ENCODE measurements around the gene DNPH1.
A peak's percentile ranks its signal among the peaks of the same experiment; 100 is the strongest.

The DNPH1 gene

GRCh38 chr6:43265564-43265963 is 36.3 kb upstream of the DNPH1 start:
- H3K9ac ChIP-seq (ENCODE audit: low read length): no peak overlapping the region
- H2AFZ ChIP-seq (ENCODE audit: low read length): no peak overlapping the region
- no peak overlapping the region for H3K27ac ChIP-seq (ENCODE audit: low read depth, low read length, poor library complexity, severe bottlenecking)
- no peak overlapping the region for H3K4me3 ChIP-seq (ENCODE audit: low read depth, low read length, poor library complexity, severe bottlenecking)
- 0 out of 2 replicates have a peak, but pooled peaks cover 6% of the 10 kb centered on the region for H3K27me3 ChIP-seq (ENCODE audit: insufficient read depth, low read length)
- H3K9me2 ChIP-seq (ENCODE audit: low read depth, low read length): no peaks in the 10 kb centered on the region
- TF ChIP-seq CTCF (IDR thresholded peaks at IDR 0.05; ENCODE audit: low read length): no peak
- TF ChIP-seq EZH2 (IDR thresholded peaks at IDR 0.05; ENCODE audit: borderline replicate concordance, low read length): no peak
- H3F3A ChIP-seq (ENCODE audit: insufficient read depth, low read length): no peaks in the 10 kb centered on the region
- no peak overlapping the region for H3K4me2 ChIP-seq (ENCODE audit: low read length)
- no peaks in the 10 kb centered on the region for H3K36me3 ChIP-seq (ENCODE audit: insufficient read depth, low read length)
- H3K9me3 ChIP-seq (ENCODE audit: low read length): no peaks in the 10 kb centered on the region
- H3K79me2 ChIP-seq (ENCODE audit: insufficient read depth, low read length): no peaks in the 10 kb centered on the region
- peaks cover 16% of the 10 kb centered on the region for H3K4me1 ChIP-seq (ENCODE audit: insufficient read depth, low read length, severe bottlenecking)
- H4K20me1 ChIP-seq (ENCODE audit: insufficient read depth, low read length): no peaks in the 10 kb centered on the region

GRCh38 chr6:43264599-43265145 is 35.4 kb upstream of the DNPH1 start:
- TF ChIP-seq CTCF (IDR thresholded peaks at IDR 0.05; ENCODE audit: low read length) (no peak), EZH2 (IDR thresholded peaks at IDR 0.05; ENCODE audit: borderline replicate concordance, low read length) (no peak)
- no peaks in the 10 kb centered on the region for H3K9me2 ChIP-seq (ENCODE audit: low read depth, low read length)
- no peak overlapping the region for H3K4me3 ChIP-seq (ENCODE audit: low read depth, low read length, poor library complexity, severe bottlenecking)
- H2AFZ ChIP-seq (ENCODE audit: low read length): no peak overlapping the region
- H3K27ac ChIP-seq (ENCODE audit: low read depth, low read length, poor library complexity, severe bottlenecking): no peak overlapping the region
- no peak overlapping the region for H3K9ac ChIP-seq (ENCODE audit: low read length)
- no peaks in the 10 kb centered on the region for H3K36me3 ChIP-seq (ENCODE audit: insufficient read depth, low read length)
- H4K20me1 ChIP-seq (ENCODE audit: insufficient read depth, low read length): no peaks in the 10 kb centered on the region
- no peaks in the 10 kb centered on the region for H3F3A ChIP-seq (ENCODE audit: insufficient read depth, low read length)
- no peaks in the 10 kb centered on the region for H3K79me2 ChIP-seq (ENCODE audit: insufficient read depth, low read length)
- H3K4me1 ChIP-seq (ENCODE audit: insufficient read depth, low read length, severe bottlenecking): peaks cover 7% of the 10 kb centered on the region
- H3K4me2 ChIP-seq (ENCODE audit: low read length): no peak overlapping the region
- no peaks in the 10 kb centered on the region for H3K9me3 ChIP-seq (ENCODE audit: low read length)
- 0 out of 2 replicates have a peak, but pooled peaks cover 6% of the 10 kb centered on the region for H3K27me3 ChIP-seq (ENCODE audit: insufficient read depth, low read length)

- Histone ChIP-seq H3K4me1 (ENCODE audit: insufficient read depth, low read length, severe bottlenecking) (no peaks in the 10 kb centered on the region), H3K9me2 (ENCODE audit: low read depth, low read length) (no peaks in the 10 kb centered on the region), H3F3A (ENCODE audit: insufficient read depth, low read length) (no peaks in the 10 kb centered on the region), H3K4me2 (ENCODE audit: low read length) (no peak overlapping the region), H2AFZ (ENCODE audit: low read length) (no peak overlapping the region), H4K20me1 (ENCODE audit: insufficient read depth, low read length) (no peaks in the 10 kb centered on the region), H3K79me2 (ENCODE audit: insufficient read depth, low read length) (no peaks in the 10 kb centered on the region), H3K27me3 (ENCODE audit: insufficient read depth, low read length) (no peaks in the 10 kb centered on the region; the same call in 1 of the 2 replicates), H3K9ac (ENCODE audit: low read length) (no peak overlapping the region), H3K9me3 (ENCODE audit: low read length) (no peaks in the 10 kb centered on the region), H3K4me3 (ENCODE audit: low read depth, low read length, poor library complexity, severe bottlenecking) (no peak overlapping the region), H3K36me3 (ENCODE audit: insufficient read depth, low read length) (no peaks in the 10 kb centered on the region), H3K27ac (ENCODE audit: low read depth, low read length, poor library complexity, severe bottlenecking) (no peak overlapping the region)
- peak; percentile 97 for TF ChIP-seq CTCF (IDR thresholded peaks at IDR 0.05; ENCODE audit: low read length)
- no peak for TF ChIP-seq EZH2 (IDR thresholded peaks at IDR 0.05; ENCODE audit: borderline replicate concordance, low read length)
Observed at GRCh38 chr6:43263314-43264178, 34.3 kb upstream of the DNPH1 start.

Data from OCI-LY1 (cell line).